Kidney capillary endothelial cell (primary cell): ENCODE results near the gene SALL4.
"Not testable (repeated sequence)": the region's sequence is repeated elsewhere in the genome, so short reads cannot be mapped to it uniquely, and the experiment has no call there.

Experiments used
- DNase-seq: peaks from one replicate; pipeline ENCODE4 v3.0.0-alpha.2; 2018; ENCODE audit warnings: low spot score

The SALL4 gene

DNA sequence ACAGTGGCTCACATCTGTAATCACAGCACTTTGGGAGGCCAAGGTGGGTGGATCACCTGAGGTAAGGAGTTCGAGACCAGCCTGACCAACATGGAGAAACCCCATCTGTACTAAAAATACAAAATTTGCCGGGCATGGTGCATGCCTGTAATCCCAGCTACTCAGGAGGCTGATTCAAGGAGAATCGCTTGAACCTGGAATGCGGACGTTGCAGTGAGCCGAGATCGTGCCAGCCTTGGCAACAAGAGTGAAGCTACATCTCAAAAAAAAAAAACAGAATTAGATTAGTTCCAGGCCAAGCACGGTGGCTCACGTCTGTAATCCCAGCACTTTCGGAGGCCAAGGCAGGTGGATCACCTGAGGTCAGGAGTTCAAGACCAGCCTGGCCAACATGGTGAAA, 36.9 kb downstream of the SALL4 start:
- not testable (repeated sequence) for DNase-seq

DNA sequence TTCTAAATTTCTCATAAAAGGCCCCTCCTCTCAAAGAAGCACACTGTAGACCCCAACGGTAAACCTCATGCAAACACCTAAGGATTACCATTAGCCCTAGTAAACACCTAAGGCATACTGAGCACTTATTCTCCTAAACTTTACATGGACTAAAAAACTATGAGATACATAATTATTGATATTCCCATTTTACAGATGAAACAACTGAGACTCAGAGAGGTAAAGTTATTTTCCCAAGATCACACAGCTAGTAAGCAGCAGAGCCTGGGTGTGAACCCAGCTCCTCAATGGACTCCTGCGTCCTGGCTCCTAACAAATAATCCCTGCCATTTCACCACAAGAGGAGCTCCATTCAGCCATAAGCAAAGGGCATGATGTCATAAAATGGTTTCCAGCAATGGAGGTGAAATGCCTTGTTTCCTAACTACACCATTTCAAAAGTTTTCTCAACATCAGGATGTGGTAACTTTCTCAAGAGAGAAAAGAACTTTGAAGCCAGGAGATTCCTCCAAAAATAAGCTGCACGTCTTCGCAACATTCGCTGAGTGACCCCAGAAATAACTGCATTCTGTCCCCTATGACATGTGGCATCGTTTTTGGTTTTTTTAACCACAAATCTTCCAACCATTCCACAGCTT, 38.2 kb downstream of the SALL4 start:
- DNase-seq = no peak

DNA sequence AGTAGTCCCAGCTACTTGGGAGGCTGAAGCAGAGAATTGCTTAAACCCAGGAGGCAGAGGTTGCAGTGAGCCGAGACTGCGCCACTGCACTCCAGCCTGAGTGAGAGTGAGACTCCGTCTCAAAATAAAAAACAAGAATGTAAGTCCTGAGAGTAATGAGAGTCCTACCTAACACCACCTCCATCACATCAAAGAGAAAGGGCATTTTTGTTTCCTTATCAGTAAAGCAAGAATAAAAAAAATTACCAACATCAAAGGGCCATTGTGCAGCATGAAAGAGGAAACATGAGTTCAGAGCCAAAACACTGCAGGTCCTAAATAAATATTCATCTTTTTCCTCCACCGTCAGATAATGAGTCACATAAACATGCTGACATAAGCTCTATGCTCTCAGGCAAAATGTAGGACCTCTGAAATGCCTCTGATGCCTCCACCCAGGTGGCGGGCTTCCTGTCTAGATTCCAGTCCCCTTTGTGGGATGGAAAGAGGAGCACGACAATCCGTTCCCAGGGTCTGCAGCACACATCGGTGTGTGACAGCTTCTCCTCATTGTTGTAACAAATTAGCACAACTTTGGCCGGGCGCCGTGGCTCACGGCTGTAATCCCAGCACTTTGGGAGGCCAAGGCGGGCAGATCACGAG, 41.3 kb downstream of the SALL4 start:
- peak; percentile 76 for DNase-seq

DNA sequence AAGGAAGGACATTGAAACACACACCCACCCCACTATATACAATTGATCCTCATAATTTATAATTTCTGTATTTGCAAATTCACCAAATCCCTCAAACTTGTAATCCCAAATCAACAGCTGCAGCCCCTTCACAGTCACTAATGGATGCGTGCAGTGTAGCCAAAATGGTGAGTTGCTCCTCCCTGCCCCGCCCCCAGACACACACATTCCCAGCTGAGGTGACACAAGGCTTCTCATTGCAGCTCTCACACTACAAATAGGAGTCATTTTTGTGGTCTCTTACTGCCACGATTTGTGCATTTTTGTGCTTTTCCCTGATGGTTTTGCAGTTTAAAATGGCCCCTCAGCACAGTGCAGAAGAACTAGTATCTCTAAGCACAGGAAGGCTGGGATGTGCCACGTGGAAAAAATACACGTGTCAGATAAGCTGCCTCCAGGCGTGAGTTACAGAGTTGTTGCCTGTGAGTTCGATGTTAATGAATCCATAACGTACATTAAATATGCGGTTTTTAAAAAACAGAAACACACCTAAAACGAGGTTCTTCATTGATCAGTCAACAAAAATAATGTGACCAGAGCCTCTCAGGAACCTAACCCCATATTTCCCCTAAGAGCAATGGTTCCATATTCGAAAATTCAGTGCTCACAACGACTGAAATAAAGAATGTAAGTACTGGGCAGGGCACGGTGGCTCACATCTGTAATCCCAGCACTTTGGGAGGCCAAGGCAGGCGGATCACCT, 42.4 kb downstream of the SALL4 start:
- DNase-seq = no peak

DNA sequence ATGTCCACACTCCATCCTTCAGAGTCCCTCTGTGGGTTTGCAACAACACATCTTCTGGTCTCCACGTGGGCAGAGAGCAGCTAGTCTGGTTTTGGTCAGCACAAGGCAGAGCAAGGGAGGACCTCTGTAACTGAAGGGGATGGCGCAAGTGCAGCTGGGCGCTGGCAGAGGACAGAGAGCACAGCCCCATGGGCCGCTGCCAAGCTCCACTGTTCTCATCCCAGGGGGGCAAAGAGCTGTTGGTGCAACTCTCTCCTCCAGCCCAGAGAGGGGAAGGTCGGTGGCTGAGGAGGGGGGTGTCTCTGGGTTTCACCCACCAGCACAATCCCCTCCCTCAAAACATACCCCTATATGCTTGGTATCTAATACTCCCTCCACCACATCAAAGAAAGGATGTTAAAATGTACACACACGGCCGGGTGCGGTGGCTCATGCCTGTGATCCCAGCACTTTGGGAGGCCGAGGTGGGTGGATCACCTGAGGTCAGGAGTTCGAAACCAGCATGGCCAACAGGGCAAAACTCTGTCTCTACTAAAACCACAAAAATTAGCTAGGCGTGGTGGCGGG, 43.3 kb downstream of the SALL4 start:
- no peak for DNase-seq

DNA sequence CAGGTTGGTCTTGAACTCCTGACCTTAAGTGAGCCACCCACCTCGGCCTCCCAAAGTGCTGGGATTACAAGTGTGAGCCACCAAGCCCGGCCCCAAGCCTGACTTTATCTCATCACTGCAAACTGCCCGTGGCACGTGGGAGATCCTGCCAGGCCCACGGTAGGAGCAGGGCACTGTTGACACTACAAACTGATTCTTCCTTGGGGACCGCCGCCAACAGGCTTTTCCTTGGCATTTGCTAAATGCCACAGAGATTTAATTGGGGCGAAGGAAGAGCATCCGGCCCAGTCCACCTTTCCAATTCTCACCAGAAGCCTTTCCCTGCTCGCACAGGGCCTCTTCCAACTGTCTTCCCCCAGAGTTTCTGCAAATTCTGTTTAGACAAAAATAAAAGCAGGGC, 45.1 kb downstream of the SALL4 start:
- no peak for DNase-seq

DNA sequence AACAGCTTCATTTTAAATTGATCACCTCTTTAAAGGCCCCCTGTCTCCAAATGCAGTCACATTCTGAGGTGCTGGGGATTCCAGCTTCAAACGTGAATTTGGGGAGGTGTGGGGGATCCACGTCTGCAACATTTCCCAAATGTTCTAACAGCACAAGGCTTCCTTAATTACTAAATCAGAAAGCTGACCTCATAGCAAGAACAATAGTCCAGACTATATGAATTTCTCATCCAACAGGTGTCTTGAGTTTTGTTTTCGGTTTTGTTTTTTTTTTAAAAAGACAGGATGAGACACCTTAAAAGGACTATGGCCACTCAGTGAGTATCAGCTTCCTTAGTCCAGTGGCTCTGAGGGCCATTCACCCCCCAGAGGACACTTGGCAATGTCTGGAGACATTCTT, 45.7 kb downstream of the SALL4 start:
- no peak for DNase-seq

DNA sequence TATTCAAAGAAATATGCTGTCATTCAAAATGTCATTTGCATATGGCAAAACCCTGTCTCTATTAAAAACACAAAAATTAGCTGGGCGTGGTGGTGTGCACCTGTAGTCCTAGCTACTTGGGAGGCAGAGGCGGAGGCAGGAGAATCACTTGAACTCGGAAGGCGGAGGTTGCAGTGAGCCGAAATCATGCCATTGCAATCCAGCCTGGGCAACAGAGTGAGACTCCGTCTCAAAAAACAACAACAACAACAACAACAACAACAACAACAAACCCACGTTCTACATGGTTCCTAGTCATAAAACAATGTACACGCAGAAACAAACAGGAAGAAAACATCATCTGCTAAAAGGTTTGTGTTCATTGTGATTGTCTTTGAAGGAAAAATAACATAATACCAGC, 49.1 kb downstream of the SALL4 start:
- DNase-seq = not testable (repeated sequence)

DNA sequence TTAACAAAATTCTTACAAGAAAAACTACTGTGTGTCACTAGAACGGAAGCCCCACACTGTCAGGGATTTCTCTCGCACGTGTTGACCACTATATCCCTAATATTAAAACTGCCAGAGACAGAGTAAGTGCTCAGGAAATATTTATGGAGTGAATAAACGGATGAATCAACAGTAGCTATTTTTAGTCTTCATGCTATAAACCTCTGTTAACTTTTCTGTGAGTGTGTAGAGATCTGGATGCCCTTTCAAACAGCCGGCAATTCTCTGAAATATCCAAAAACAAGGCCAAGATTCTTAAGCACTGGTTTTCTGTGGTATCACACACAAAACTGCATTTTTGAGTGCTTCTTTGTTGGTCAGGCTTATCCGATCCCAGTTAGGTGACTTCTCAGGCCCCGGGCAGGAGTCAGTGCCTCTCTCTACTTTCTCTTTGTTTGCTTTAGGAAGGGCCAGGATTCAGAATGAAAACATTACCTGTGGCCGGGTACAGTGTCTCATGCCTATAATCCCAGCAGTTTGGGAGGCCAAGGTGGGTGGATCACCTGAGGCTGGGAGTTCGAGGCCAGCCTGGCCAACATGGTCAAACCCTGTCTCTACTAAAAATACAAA, 49.9 kb downstream of the SALL4 start:
- DNase-seq = peak; percentile 87

DNA sequence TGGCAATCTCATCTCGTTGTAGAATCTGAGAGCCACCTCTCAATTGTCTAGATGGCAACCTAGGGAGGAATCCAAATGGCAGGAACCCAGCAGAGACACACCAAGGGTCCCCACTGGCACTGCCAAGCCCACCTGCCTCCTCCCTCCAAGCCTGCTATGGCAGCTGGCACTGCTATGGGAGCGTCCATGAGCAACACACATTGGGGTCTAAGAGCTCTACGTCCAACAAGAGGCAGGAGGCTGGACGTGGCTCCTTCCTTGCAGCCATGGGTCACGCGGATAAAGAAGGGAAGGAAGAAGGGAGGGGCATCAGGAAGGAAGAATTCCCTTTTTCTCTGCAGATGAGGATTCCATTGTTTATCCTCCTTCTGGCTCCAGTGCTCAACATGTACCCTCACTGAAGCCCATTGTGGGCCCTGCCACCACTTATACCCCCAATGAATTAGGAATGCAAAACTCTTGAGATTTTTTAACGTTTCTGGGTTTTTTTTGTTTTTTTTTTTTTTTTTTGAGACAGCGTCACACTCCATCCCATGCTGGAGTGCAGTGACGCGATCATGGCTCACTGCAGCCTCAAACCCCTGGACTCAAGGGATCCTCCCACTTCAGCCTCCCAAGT, 51.4 kb downstream of the SALL4 start:
- DNase-seq = no peak

DNA sequence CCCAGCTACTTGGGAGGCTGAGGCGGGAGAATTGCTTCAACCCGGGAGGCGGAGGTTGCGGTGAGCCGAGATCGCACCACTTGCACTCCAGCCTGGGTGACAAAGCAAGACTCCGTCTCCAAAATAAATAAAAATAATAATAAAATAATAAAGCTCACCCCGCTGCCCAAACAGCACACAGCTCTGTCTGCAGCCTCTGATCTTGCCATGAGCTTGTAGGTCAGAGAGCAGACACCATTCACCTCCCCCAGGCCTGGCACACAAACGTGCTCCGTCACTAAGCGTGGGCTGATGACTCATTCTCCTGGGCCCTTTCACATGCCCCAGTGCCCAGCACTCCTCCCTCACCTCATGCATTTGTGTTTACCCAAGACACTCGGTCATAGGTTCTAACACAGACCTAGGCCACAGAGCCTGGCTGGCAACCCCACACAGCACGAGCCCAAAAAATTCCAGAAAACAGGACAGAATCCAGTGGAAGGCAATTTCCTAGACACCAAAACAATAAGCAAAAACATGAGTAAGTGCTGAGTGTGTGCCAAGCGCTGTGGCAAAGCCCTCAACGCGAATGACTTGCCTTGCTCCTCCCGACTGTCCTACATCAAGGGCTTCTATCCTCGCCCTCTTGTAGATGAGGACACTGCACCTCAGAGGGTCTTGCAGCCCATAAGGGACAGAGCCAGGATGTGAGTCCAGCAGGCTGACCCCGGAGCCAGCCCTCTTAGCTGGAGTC, 52.1 kb downstream of the SALL4 start:
- peak; percentile 79 for DNase-seq

DNA sequence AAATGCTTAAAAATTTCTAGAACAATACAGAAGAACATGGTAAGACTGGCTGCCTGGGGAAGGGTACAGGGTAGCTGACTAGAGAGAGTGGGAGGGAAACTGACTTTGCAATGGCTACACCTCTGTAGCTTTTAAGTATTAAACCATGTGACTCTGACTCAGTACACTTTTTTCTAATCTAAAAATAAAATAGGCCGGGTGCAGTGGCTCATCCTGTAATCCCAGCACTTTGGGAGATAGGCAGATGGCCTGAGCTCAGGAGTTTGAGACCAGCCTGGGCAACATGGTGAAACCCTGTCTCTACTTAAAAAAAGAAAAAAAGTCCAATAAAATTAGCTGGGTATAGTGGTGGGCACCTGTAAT, 52.7 kb downstream of the SALL4 start:
- no peak for DNase-seq

DNA sequence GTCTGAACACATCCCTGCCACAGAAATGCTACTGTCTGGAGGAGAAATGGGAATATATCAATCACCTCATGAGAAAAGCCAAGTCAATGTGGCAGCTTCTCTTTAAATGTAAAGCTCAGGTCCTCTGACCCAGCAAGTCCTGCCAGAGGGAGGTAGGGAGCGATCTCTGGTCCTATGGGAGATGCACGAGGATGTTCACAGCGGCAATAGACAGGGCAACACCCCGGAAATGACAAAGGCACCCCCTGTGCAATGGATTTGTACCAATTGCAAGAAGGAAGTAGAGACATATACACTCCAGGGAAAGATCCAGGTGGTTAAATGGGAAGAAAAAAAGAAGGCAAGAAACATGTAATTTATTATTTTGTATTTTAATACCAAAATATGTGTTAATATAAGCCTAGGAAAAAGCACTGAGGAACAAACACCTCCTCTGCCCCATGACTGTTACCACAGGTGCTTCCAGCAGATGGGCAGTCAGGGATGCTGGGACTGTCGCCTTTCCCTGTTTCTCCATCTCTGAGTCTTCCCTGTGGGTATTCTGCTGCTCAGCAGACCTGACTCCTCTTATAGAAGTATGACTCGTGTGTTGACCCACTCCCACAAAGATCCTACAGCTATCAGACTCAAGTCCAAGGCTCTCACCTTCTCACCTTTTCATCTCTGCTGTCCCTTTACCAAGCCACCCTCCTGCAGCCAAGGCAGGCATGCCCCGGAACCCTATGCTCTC, 55.0 kb downstream of the SALL4 start:
- DNase-seq = no peak

DNA sequence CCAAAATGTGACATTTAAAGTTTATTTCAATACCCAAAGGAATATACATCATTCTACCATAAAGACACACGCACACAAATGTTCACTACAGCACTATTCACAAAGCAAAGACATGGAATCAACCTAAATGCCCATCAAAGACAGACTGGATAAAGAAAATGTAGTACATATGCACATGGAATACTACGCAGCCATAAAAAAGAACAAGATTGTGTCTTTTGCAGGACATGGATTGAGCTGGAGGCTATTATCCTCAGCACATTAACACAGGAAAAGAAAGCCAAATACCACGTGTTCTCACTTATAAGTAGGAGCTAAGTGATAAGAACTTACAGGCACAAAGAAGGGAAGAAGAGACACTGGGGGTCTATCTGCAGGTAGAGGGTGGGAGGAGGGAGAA, 56.5 kb downstream of the SALL4 start:
- DNase-seq = no peak

DNA sequence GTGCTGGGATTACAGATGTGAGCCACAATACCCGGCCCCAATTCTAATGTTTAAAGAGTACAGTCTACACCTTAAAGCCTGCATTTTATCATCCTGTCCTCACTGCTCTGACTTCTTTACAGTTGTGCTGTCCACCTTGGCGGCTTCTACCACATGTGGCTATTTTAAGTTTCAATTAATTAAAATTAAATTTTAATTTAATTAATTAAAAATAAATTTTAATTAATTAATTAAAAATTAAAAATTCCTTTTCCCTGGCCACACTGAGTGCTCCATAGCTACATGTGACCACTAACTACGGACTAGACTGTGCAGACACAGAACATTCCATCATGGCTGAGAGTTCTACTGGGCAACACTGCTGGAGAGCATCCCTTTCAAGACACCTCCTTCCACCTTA, 61.5 kb downstream of the SALL4 start:
- no peak for DNase-seq

DNA sequence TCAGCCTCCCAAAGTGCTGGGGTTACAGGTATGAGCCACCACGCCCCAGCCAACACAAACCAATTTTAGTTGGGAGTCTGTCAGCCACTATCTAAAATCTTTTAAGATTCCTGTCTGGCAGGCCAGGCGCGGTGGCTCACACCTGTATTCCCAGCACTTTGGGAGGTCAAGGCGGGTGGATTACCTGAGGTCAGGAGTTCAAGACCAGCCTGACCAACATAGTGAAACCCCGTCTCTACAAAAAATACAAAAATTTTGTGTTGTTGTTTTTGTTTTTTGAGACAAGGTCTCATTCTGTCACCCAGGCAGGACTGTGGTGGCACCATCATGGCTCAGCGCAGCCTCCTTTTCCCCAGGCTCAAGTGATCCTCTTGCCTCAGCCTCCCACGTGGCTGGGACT, 62.0 kb downstream of the SALL4 start:
- not testable (repeated sequence) for DNase-seq

DNA sequence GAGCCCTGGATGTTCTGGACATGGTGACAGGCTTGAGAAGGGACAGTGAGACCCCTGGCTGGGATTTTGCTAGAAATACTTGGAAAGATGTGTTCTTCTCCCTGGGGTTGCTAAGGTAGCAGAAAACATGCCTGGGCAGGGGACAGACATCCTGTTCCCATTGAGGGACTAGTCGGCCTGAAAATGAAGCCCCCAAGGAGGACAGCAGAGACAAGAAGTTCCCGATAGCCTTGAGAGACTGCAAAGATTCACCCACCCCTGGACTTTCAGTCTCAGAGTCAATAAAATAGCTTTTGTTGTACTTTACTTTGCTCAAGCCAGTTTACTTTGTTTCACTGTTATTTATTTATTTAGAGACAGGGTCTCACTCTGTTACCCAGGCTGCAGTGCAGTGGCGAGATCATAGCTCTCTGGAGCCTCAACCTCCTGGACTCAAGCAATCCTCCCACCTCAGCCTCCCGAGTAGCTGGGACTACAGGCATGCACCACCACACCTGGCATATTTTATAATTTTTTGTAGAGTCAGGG, 62.5 kb downstream of the SALL4 start:
- DNase-seq = no peak

DNA sequence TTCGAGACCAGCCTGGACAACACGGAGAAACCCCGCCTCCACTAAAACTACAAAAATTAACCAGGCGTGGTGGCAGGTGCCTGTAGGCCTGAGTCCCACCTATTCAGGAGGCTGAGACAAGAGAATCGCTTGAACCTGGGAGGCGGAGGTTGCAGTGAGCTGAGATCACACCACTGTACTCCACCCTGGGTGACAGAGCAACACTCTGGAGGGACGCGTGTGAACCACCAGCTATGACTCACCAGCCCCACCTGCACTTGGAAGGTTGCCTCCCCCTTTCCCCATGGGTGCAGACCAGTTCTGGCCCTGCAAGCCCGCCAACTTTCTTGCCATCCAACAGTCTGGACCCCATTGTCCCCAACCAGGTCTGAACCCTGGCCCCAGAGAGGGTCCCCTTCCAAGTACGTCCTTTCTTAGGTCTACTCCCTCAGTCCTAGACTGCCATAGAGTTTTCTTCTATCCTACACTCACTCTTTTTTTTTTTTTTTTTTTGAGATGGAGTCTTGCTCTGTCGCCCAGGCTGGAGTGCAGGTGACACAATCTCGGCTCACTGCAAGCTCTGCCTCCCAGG, 63.4 kb downstream of the SALL4 start:
- no peak for DNase-seq

DNA sequence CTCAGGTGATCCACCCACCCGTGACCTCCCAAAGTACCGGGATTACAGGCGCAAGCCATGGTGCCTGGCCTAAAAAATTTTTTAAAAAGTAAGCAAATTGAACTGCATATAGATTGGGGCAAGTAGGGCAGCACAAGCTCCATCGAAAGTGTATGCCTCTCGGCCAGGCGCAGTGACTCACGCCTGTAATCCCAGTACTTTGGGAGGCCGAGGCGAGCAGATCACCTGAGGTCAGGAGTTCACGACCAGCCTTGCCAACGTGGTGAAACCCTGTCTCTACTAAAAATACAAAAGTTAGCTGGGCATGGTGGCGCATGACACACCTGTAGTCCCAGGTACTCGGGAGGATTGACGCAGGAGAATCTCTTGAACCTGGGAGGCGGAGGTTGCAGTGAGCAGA, 64.1 kb downstream of the SALL4 start:
- DNase-seq = not testable (repeated sequence)

DNA sequence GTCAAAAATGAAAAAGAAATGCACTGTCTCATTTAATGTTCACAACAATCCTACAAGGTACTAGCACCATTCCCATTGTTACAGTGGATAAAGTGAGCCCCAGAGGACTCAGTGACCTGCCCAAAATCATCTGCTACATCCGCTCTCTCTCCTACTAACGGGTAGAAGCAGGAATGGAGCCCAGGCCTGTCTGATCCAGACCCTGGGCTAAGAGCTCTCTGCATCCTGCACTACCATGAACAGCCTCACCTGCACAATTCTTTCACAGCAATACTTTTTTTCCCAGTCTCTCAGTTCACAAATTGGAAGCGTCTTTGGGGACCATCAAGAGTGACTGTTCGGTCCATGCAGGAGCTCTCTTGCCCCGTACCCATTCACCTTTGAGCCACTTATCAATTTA, 65.4 kb downstream of the SALL4 start:
- DNase-seq = no peak
